Eye (tissue), 1 donor: ENCODE measurements around the gene GPR132.
"Not testable (repeated sequence)": the region's sequence is repeated elsewhere in the genome, so short reads cannot be mapped to it uniquely, and the experiment has no call there.

Experiments used
- DNase-seq: peaks from one replicate; pipeline ENCODE4 v3.0.0-alpha.2; 2015

GPR132 gene

DNA sequence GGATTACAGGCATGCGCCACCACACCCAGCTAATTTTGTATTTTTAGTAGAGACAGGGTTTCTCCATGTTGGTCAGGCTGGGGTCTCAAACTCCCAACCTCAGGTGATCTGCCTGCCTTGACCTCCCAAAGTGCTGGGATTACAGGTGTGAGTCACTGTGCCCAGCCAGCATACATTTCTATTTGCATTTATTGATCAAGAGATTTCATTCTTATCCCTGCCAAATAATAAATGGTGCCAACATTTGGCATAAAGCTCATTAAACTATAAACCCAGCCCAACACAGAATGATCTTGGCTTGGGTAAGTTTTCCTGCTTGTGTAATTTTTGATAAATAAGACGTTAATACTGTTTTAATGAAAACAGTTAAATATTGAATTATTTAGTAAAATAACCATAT, 29.6 kb downstream of the GPR132 start:
- not testable (repeated sequence) for DNase-seq

DNA sequence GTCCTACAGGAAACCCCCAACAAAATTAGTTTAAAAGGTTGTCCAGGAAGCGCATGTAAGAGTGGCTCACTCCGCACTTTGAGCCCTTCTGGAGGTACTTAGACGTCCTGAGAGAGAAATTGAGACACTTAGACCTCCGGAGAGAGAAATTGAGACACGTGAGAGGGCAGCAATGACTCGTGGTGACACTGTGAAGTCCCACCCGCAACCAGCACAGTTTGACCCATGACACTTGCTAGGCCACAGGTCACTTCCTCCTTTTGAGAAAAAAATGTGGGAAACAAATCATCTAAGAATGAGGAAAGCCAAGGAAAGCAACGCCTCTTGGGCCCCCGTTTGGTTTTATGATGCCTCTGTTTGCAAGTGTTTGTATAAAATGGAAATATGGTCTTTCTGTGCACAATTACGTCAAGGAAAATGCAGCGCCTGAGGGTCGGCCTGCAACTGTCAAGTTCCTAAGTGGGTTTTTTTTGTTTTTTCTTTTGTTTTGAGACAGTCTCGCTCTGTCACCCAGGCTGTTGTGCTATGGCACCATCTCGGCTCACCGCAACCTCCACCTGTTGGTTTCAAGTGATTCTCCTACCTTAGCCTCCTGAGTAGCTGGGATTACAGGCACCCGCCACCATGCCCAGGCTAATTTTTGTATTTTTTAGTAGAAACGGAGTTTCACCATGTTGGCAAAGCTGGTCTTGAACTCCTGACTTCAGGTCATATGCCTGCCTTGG, 30.8 kb downstream of the GPR132 start:
- DNase-seq, result no peak

DNA sequence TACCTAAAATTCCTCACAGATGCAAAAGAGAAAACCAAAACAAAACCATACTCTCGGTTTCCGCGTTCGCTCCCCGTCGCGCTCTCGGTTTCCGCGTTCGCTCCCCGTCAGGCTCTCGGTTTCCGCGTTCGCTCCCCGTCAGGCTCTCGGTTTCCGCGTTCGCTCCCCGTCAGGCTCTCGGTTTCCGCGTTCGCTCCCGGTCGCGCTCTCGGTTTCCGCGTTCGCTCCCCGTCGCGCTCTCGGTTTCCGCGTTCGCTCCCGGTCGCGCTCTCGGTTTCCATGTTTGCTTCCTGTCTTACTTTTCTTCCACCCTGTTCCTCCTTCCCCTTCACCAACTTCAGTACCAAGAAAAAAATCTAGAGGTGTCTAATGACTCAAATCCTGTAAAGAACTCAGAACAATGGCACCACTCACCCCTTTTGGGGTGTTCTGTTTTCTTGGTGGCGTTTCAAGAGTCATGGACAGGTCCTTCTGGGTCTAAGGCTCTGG, 31.8 kb downstream of the GPR132 start:
- peak; percentile 26 for DNase-seq

DNA sequence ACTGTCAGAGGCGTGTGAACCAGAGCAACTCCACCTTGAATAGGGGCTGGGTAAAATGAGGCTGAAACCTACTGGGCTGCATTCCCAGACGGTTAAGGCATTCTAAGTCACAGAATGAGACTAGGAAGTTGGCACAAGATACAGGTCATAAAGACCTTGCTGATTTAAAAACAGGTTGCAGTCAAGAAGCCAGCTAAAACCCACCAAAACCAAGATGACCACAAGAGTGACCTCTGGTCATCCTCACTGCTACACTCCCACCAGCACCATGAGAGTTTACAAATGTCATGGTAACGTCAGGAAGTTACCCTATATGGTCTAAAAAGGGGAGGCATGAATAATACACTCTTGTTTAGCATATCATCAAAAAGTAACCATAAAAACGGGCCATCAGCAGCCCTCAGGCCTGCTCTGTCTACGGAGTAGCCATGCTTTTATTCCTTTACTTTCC, 32.8 kb downstream of the GPR132 start:
- not testable (repeated sequence) for DNase-seq

DNA sequence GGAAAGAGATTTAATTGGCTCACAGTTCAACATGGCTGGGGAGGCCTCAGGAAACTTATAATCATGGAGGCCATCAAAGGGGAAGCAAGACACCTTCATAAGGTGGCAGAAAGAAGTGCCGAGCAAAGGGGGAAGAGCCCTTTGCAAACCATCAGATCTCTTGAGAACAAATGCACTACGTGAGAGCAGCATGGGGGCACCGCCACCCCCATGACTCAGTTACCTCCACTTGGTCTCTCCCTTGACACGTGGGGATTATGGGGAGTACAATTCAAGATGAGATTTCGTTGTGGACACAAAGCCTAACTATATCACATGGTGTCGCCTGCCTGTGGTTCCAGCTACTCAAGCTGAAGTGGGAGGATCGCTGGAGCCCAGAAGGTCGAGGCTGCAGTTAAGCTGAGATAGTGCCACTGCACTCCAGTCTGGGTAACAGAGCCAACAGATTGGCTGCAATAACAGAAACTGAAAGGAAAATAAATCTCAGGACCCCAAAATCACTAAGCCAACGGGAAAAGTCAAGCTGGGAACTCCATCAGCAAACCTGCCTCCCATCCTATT, 34.3 kb downstream of the GPR132 start:
- no peak for DNase-seq

DNA sequence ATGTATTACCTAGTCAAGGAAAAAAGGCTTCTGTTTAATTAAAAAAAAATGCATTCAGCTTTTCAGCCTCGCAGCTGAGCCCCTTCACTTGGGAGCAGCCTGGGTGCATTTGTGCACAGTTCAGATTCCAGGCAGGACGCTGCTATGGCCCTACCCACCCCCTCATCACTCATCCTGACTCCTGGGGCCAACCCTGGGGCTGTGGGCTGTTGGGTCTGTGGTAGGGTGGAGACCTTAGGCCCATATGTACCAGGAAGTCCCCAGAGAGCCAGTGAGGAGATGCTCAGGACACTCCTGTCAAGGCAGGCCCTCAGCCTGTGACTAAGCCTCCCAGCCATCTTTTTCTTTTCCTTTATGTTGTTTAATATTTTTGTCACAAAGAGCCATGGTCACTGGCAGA, 35.0 kb downstream of the GPR132 start:
- no peak for DNase-seq

DNA sequence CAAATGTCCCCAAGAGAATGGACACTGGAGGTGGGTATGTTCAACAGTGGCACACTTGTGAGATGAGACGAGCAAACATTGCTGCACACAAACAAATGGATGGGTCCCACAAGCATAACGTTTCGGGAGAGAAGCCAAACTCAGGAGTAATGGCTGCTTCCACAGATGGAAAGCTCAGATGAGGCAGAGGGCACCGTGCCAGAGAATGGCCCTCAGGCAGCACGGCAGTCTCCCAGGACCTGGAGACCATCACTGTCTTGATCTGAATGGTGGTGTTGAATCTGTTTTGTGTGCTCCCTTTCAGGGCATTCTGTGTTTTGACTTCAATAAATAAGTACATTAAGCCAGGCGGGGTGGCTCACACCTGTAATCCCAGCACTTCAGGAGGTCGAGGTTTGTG, 35.8 kb downstream of the GPR132 start:
- no peak for DNase-seq

DNA sequence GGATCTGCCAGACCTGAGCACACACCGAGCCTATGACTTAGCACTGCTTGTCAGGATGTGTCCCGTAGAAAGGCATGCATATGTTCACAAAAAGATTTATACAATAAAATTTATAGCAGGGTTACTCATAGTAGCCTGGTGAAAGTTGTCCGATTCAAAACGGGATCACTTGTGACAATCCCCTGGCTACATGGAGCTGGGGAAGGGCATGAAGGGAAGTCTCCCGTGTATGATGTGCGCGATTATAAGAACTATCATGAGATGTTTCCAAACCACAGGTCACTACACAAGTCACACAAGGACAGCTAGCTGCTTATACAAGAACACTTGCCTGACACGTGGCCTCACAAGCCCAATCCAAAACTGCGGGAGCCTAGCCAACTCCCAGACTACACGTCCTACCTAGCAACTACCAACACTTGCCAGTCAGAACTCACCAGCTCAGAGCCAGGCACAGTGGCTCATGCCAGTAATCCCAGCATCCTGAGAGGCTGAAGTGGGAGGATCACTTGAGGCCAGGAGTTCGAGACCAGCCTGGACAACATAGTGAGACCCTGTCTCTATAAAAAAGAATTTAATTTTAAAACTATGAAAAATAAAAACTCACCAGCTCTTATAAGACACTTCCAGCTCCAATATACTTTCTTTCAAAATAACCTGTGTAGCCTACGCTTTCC, 36.8 kb downstream of the GPR132 start:
- no peak for DNase-seq

DNA sequence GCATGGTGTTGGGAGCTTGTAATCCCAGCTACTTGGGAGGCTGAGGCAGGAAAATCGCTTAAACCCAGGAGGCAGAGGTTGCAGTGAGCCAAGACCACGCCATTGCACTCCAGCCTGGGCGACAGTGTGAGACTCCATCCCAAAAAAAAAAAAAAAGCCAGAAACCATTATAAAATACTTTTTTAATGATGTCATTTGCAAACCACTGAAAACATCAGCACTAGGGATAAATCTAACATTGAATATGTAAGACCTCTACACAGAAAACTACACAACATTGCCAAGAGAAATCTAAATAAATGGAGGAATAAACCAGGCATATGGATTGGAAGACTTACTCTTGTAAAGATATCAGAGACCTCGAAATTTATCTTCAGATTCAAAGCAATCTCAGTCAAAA, 37.5 kb downstream of the GPR132 start:
- DNase-seq, result not testable (repeated sequence)

DNA sequence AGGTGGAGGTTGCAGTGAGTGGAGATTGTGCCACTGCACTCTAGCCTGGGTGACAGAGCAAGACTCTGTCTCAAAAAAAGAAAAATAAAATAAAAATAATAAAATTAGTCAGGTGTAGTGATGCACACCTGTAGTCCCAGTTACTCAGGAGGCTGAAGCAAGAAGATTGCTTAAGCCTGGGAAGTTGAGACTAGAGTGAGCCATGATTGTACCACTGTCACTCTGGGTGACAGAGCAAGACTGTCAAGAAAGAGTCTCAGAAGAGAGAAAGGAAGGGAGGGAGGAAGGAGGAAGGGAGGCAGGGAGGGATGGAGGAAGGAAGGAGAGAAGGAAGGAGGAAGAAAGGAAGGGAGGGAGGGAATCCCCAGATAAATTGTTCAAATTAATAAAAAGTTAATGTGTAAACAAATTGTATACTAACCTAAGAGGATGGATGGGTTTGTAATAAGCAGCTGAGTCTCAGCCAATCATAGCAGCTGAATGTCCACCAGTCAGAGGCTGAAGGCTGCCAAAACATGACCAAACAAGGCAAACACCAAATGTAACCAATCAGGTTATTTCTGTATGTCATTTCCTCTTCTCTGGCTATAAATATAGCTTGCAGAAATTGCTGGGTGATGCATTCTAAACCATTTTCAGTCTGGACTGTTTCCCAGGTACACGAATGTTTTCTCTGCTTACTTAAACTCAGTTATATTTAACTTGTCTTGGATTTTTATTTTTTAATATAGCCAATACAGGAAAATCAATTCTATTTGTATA, 38.2 kb downstream of the GPR132 start:
- DNase-seq, result no peak

DNA sequence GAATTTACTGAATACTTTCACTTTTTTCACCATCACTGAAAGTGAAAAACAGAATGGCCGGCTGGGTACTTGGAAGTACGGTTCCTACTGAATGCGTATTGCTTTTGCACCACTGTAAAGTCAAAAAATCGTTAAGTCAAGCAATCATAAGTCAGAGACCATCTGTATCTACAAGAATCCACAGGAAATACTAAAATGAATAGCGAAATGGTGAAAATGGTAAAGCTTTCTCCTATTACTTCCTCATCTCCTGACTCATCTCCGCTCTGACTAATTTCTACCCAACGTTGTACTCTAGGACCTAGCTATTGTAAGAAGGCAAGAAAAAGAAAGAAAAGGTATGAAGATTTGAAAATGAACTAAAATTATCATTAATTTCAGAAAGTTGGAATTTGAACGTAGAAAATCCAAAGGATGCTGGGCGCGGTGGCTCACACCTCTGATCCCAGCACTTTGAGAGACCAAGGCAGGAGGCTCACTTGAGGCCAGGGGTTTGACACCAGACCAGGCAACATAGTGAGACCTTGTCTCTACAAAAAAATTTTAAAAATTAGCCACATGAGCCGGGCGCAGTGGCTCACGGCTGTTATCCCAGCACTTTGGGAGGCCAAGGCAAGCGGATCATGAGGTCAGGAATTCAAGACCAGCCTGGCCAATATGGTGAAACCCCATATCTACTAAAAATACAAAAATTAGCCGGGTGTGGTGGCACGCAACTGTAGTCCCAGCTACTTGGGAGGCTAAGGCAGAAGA, 39.0 kb downstream of the GPR132 start:
- no peak for DNase-seq

DNA sequence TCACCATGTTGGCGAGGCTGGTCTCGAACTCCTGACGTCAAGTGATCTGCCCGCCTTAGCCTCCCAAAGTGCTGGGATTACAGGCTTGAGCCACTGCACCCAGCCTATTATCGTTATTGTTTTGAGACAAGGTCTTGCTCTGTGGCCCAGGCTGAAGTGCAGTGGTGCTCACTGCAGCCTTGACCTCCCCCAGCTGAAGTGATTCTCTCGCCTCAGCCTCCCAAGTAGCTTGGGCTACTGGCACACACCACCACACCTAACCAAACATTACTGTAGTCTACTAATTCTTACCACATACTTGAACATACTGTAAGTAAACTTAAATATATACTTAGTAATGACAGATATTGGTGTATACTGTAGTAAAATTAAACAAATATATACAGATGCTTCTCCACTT, 39.8 kb downstream of the GPR132 start:
- no peak for DNase-seq

DNA sequence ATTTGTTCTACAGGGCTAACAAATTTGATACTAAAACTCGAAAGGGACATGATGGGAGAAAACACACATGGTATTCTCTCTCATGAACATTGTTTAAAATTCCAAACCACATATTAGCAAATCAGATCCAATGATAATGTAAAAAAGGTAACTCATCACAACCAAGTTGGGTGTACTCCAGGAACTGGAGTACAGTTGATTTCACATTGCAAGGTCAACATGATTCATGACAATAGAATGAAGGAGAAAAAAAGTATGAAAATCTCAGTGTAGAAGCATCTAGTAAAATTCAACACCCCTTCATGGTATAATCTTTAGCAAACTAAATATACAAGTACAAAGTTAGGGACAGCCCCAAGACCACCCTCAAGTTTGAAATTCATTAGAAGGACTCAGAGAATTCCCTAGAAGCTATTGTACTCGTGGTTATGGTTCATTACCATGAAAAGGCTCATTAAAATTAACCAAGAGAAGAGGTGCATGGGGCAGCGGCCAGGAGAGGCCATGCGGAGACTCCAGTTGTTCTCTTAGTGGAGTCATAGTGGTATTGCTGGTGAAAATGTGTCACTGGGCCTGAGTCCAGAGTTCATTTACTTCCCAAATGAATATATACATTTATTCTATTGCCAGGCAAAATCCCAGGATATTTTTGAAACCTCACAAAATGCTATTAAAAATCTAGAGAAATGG, 41.3 kb downstream of the GPR132 start:
- DNase-seq, result no peak

DNA sequence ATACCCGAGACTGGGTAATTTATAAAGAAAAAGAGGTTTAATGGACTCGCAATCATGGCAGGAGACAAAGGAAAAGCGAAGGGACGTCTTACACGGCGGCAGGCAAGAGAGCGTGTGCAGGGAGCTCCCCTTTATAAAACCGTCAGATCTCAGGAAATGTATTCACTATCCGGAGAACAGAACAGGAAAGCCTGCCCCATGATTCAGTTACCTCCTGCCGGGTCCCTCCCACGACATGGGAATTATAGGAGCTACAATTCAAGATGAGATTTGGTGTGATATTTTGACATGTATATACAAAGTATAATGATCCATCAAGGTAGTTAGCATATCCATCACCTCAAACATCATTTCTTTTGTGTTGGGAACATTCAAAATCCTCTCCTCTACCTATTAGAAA, 42.1 kb downstream of the GPR132 start:
- no peak for DNase-seq

DNA sequence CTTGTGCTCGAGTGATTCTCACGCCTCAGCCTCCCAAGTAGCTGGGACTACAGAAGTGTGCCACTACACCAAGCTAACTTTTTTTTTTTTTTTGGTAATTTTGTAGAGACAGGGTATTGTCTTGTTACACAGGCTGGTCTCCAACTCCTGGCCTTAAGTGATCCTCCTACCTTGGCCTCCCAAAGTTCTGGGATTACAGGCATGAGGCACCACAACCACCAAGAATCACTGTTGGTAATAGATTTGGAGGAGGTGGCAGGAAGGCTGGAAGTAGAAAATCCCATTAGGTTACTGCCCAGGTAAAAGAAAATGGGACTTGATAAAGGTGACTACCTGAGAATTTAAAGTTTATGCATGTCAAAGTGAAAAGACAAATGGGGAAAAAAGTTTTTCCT, 43.0 kb downstream of the GPR132 start:
- no peak for DNase-seq

DNA sequence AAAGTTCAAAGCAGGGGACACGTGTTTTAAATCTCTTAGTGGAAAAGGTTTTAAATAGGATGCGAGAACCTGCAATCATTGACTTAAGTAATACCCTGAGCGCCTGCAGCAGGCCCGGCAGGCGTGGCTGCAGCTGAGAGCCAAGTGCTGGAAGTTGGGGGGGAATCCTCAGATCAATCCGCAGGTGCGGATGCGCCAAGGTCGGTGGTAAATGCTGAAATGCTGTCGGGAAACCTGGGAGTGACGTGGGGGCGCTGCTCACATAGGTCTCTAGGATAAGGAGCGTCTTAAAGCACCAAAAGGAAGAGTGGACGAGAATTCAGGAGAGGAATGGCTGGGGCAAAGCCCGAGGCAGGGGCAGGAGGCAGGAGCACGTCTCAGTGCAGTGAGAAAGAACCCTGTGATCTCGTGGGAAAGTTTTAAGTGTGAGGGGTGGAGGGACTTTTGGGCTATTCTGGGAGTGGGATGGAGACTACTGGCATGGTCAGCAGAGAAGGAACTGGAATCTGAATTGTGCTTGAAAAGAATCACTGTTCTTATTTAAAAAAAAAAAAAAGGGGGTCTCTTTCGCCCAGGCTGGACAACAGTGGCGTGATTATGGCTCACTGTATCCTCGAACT, 43.5 kb downstream of the GPR132 start:
- DNase-seq, result no peak

DNA sequence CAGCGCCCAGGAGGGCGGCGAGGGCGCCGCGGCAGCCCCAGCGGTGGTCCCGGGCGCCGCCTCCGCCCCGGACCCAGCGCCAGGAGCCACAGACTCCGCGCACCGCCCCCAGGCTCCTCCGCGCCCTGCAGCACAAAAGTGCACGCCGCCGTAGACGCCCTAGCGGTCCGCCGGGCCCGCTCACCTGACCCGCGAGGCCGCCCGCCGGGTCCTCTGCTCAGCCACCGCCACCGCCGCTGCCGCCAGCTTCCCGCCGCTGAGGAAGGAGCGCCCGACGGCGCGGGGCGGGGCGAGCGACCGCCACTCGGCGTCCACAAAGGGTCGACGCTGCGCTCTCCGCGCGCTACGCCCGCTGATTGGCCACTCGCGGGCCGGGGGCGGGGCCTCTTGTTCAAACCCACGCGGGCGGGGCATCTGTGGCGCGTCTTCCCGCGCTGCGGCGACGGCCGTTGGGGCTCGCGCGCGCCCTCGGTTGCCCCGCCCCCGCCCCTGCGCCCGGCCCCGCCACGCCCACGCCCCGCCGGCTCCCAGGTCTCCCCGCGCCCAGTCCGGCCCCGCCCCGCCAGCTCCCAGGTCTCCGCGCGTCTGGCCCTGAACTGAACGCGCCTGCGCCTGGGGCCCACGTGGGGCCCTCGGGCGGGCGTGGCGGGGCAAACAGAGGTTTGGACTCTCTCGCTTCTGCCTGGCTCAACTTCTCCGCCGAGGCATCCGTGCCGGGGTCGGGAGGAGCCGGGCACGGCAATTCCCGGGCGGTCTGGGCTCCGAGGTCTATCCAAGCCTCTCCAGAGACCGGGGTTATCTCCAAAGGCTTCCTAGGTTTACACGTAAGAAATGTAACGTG, 44.2 kb downstream of the GPR132 start, which contains the start of gene CDCA4:
Gene CDCA4 (minus strand): TSS at position 269 of the 841 bp plus-strand sequence. CDS start 9,154 bp downstream, outside the sequence.
- peak; percentile 99 for DNase-seq

DNA sequence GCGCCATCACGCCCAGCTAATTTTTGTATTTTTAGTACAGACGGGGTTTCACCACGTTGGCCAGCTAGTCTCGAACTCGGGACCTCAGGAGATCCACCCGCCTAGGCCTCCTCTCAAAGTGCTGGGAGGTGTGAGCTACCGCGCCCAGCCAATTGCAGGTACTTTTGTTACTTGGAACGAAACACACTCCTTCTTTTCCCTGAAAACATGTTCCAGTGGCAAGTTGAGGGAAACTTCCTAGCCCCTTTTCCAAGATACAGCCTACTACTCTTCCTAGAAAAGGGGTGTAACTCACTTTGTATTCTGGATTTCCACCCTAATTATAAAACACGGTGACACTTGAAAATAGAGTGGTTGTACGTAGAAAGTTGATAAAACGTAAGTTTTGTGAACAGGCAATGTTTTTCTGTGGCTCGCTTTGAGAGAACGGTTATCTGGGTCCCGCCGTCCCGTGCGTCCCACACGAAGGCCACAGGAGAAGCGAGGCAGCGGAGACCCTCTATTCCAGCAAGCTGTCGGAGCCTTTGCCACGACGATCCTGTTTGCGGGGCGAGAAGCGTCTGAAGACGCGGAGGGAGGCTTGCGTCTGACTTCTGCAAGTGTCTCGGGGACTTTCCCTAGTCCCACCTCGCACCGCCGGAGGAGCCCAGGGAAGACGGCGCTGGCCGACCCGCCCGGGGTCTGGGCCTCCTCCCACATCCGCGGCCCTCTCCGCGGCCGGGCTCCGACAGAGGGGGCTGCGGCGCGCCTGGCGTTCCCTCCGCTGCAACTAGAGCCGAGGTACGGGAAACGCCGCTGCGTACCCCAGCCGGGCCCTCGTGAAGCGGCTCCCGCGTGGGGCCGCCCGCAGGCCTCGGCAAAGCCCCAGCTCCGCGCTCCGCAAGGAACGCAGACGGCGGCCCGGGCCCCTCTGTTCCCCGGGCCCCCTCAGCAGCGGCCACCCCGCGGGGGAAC, 45.1 kb downstream of the GPR132 start:
- peak; percentile 80 for DNase-seq

DNA sequence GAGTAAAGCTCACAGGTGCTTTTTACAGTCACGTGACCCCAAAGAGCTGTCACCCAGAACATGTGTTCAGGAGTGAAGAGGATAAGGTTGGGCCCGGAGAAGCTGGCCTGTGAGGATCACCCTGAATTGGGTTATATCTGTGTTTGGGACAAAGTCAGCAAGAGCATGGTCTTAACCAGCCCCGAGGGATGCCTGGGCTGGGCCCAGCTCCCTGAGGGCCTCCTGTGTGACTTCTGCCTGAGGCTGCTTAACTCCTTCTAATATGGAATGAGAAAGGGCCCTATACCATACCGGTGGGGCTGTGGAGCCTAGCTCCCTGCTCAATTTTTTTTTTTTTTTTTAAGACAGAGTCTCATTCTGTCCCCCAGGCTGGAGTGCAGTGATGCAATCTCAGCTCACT, 46.8 kb downstream of the GPR132 start:
- DNase-seq, result no peak
